MCF 10A (cell line): ENCODE measurements around the gene CYP4F12. TPM values are rescaled to one million over a fixed set of nuclear protein-coding genes. Genes with fewer than 3 reads are reported as not detected.

Source experiments
- BruUV-seq: library from RNA; stranded (reverse); fragments of 400-500 nt; replicated peaks from 2 replicates; lab custom pipeline; 2021; lab: Mats Ljungman, UMichigan
- CTCF ChIA-PET: fragments of 300-600 bp; sonication (Branson Sonifier 250); formaldehyde crosslinking; extraction: SDS; loops from one replicate; lab custom pipeline; 2021; ENCODE audit warnings: antibody characterized with exemption, inconsistent platforms; lab: Yijun Ruan, JAX
- POLR2A ChIA-PET: fragments of 300-600, 350-650 bp; sonication (Branson Sonifier 250); formaldehyde crosslinking; extraction: SDS; loops from one replicate; lab custom pipeline; 2020; ENCODE audit warnings: antibody characterized with exemption, inconsistent platforms; lab: Yijun Ruan, JAX
- DNase-seq: peaks from one replicate; pipeline ENCODE4 v3.0.0-alpha.2; 2018; ENCODE audit not compliant: unreplicated experiment
- H3K27ac Mint-ChIP-seq: one replicate; pipeline ENCODE4 v1.8.0; 2022; ENCODE audit warnings: mild to moderate bottlenecking, low read depth, mixed read lengths; ENCODE audit not compliant: unreplicated experiment
- H3K27me3 Mint-ChIP-seq: one replicate; pipeline ENCODE4 v1.8.0; 2022; ENCODE audit warnings: mixed read lengths; ENCODE audit not compliant: insufficient read depth, unreplicated experiment
- H3K36me3 Mint-ChIP-seq: one replicate; pipeline ENCODE4 v1.8.0; 2022; ENCODE audit warnings: mild to moderate bottlenecking, moderate library complexity, mixed read lengths; ENCODE audit not compliant: insufficient read depth, unreplicated experiment
- H3K4me1 Mint-ChIP-seq: one replicate; pipeline ENCODE4 v1.8.0; 2022; ENCODE audit warnings: mixed read lengths; ENCODE audit not compliant: insufficient read depth, unreplicated experiment
- H3K4me3 Mint-ChIP-seq: one replicate; pipeline ENCODE4 v1.8.0; 2022; ENCODE audit warnings: mild to moderate bottlenecking, moderate library complexity, mixed read lengths; ENCODE audit not compliant: unreplicated experiment
- H3K9me3 Mint-ChIP-seq: one replicate; pipeline ENCODE4 v1.8.0; 2022; ENCODE audit warnings: mixed read lengths; ENCODE audit not compliant: unreplicated experiment
- intact Hi-C: fragments of 100-400 bp; cut with micrococcal nuclease; formaldehyde crosslinking; loops from 2 replicates; pipeline ENCODE4 v1.14.1; 2022
- total RNA-seq: library from RNA; stranded (reverse); gene quantifications from 2 replicates; pipeline ENCODE4 v1.2.3, GENCODE V29; 2022
- TF ChIP-seq, protein P1 (sequence below): fragments of 200-600 bp; IDR thresholded peaks from one replicate; pipeline ENCODE4 v1.8.0; 2022; ENCODE audit warnings: antibody characterized with exemption, mild to moderate bottlenecking; ENCODE audit not compliant: unreplicated experiment

Gene CYP4F12
- total RNA-seq, 1 experiment from 2014 or later, result 0.56 TPM

DNA sequence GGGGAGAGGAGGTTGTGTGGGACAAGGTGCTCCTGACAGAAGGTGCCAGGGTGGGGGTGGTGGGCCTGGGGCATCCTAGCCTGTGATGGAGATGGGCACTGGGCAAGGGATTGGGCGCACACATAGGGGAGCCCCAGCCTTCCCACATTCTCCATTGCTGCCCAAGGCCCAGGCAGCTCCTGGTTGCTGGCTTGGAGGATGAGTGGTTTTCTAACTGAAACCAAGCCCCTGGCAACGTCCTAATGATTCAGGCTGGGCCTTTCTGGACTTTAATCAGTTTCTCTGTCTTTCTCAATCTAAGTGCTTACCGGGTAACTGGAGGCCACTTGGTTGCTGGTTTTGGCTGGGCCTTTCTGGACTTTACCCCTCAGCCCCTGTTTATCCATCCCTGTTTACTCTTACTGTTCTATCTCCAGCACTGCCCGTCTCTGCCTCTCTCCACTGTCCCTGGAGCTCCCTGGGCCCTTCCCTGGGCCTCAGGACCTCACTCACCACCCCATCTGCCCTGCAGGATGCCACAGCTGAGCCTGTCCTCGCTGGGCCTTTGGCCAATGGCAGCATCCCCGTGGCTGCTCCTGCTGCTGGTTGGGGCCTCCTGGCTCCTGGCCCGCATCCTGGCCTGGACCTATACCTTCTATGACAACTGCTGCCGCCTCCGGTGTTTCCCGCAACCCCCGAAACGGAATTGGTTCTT is 31.8 kb upstream of the CYP4F12 start:
- Mint-ChIP-seq H3K9me3 (peaks cover 33% of the 10 kb centered on the region), H3K27me3 (no peaks in the 10 kb centered on the region), H3K27ac (no peak overlapping the region), H3K4me1 (peaks cover 20% of the 10 kb centered on the region), H3K36me3 (no peaks in the 10 kb centered on the region), H3K4me3 (no peak overlapping the region)
- ChIA-PET CTCF (interaction anchor here (0.5 to 0.7 kb wide), 2 partner anchors 12 to 170 kb away, joined by 3 to 4 read pairs; no protein-coding TSS in a partner anchor), POLR2A (interaction anchor here (0.7 kb wide), 1 partner anchor 429 kb away, joined by 3 read pairs; no protein-coding TSS in a partner anchor)
- BruUV-seq, result no TSS peak
- TF ChIP-seq, protein P1, sequence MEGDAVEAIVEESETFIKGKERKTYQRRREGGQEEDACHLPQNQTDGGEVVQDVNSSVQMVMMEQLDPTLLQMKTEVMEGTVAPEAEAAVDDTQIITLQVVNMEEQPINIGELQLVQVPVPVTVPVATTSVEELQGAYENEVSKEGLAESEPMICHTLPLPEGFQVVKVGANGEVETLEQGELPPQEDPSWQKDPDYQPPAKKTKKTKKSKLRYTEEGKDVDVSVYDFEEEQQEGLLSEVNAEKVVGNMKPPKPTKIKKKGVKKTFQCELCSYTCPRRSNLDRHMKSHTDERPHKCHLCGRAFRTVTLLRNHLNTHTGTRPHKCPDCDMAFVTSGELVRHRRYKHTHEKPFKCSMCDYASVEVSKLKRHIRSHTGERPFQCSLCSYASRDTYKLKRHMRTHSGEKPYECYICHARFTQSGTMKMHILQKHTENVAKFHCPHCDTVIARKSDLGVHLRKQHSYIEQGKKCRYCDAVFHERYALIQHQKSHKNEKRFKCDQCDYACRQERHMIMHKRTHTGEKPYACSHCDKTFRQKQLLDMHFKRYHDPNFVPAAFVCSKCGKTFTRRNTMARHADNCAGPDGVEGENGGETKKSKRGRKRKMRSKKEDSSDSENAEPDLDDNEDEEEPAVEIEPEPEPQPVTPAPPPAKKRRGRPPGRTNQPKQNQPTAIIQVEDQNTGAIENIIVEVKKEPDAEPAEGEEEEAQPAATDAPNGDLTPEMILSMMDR, result no peak
- intact Hi-C loops, result no loop called here
- no peak for DNase-seq

DNA sequence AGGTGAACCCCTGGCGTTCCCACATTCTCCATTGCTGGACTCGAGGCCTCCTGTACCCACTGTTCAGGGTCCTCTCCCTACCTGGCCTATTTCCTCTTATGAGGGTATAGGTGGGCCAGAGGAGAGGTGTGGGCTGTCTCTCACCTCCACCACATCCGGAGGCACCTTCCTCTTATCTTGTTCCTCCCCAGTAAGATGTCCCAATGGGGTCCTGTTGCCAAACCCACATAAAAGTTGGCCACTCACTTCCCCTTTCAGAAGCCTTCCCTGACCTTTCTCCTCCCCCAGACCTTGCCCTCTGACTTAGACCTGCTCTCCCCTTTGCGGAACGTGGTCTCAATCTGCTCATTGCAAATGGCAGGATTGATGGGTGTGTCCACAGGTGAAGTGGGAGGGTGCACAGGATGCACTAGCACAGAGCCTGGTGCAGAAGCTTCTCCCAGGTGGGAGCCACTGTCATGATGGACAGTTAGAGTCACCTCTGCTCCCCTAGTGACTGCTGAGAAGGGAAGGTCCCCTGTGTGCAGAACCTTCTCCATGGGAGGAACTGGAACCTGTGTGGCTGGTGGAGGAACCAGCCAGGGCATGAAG is 30.9 kb upstream of the CYP4F12 start:
- Mint-ChIP-seq H3K9me3 (peaks cover 33% of the 10 kb centered on the region), H3K27me3 (no peaks in the 10 kb centered on the region), H3K4me1 (peaks cover 20% of the 10 kb centered on the region), H3K36me3 (no peaks in the 10 kb centered on the region), H3K4me3 (no peak overlapping the region), H3K27ac (no peak overlapping the region)
- TF ChIP-seq, protein P1, result no peak
- no peak for DNase-seq
- no TSS peak for BruUV-seq
- intact Hi-C loops, result no loop called here
- CTCF ChIA-PET, result no interaction called here
- POLR2A ChIA-PET, result no interaction called here

DNA sequence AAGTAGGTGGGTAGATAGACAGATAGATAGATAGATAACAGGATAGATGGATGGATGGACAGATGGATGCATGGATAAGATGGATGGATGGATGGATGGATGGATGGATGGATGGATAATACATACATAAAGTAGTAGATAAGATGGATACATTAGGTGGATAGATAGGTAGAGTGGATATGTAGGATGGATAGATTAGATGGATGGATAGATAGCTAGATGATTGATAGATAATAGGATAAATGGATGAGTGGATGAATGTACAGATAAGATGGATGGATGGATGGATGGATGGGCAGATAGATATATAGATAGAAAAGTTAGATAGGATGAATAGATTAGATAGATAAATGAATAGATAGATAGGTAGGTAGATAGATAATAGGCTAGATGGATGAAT is 30.1 kb upstream of the CYP4F12 start:
- Mint-ChIP-seq H3K27ac (no peak overlapping the region), H3K4me3 (no peak overlapping the region), H3K9me3 (peaks cover 33% of the 10 kb centered on the region), H3K36me3 (no peaks in the 10 kb centered on the region), H3K4me1 (peaks cover 20% of the 10 kb centered on the region), H3K27me3 (no peaks in the 10 kb centered on the region)
- POLR2A ChIA-PET, result interaction anchor here (0.6 kb wide), 1 partner anchor 383 kb away, joined by 3 read pairs; no protein-coding TSS in a partner anchor
- intact Hi-C loops, result no loop called here
- CTCF ChIA-PET, result no interaction called here
- no peak for DNase-seq
- no TSS peak for BruUV-seq
- TF ChIP-seq, protein P1, result no peak

DNA sequence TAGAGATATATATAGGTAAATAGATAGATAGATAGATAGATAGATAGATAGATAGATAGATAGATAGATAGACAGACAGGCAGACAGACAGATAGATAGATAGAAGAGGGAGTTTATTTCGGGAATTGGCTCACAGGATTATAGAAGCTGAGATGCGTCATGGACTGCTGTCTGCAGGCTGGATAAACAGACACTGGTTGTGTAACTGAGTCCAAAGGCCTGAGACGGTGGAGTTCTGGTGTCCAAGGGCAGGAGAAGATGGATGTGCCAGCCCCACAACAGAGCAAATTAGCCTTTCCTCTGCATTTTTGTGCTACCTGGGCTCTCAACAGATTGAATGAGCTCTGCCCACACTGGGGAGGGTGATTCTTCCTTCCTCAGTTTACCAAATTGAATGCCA is 29.5 kb upstream of the CYP4F12 start:
- Mint-ChIP-seq H3K4me1 (peaks cover 20% of the 10 kb centered on the region), H3K9me3 (peaks cover 33% of the 10 kb centered on the region), H3K27ac (no peak overlapping the region), H3K27me3 (no peaks in the 10 kb centered on the region), H3K36me3 (no peaks in the 10 kb centered on the region), H3K4me3 (no peak overlapping the region)
- intact Hi-C loops, result no loop called here
- CTCF ChIA-PET, result no interaction called here
- no peak for DNase-seq
- TF ChIP-seq, protein P1, result no peak
- no TSS peak for BruUV-seq
- POLR2A ChIA-PET, result no interaction called here
